ENCODE results near the gene HTRA2.
"Not testable (repeated sequence)": the region's sequence is repeated elsewhere in the genome, so short reads cannot be mapped to it uniquely, and the experiment has no call there.

Gene HTRA2

GRCh38 chr2:74529357-74530238, at the start of gene HTRA2, which contains the start of gene AUP1:
Gene HTRA2 (plus strand): TSS chr2:74529933. CDS start chr2:74530007, 74 bp downstream.
Gene AUP1 (minus strand): TSS chr2:74529706. CDS start chr2:74529629, 77 bp downstream.
- Histone ChIP-seq H3K27me3 (ENCODE audit: insufficient read depth, low read length) (no peaks in the 10 kb centered on the region), H3K4me3 (ENCODE audit: low read length) (peak within 1 kb of the TSS; percentile 82), H3K9me3 (ENCODE audit: low read length) (no peaks in the 10 kb centered on the region), H3K36me3 (ENCODE audit: insufficient read depth, low read length) (peaks cover 48% of the 10 kb centered on the region), H2AFZ (ENCODE audit: low read depth, low read length) (peak within 1 kb of the TSS; percentile 62), H3K4me1 (ENCODE audit: insufficient read depth, low read length) (peaks cover 27% of the 10 kb centered on the region)

- H3K4me3 ChIP-seq (ENCODE audit: low read length): peak overlapping the region; percentile 97
- peaks cover 16% of the 10 kb centered on the region for H3K4me1 ChIP-seq (ENCODE audit: insufficient read depth, low read length)
- H3K27me3 ChIP-seq (ENCODE audit: insufficient read depth, low read length): no peaks in the 10 kb centered on the region
- H3K36me3 ChIP-seq (ENCODE audit: insufficient read depth, low read length): peaks cover 28% of the 10 kb centered on the region
- H3K9me3 ChIP-seq (ENCODE audit: low read length): no peaks in the 10 kb centered on the region
- no peak overlapping the region for H2AFZ ChIP-seq (ENCODE audit: low read depth, low read length)
These were observed 48.3 kb upstream of the HTRA2 start for GRCh38 chr2:74481431-74481830.

GRCh38 chr2:74481961-74482800, 47.6 kb upstream of the HTRA2 start:
- H3K27me3 ChIP-seq (ENCODE audit: insufficient read depth, low read length): no peaks in the 10 kb centered on the region
- no peaks in the 10 kb centered on the region for H3K9me3 ChIP-seq (ENCODE audit: low read length)
- H2AFZ ChIP-seq (ENCODE audit: low read depth, low read length): peak overlapping the region; percentile 93
- H3K4me1 ChIP-seq (ENCODE audit: insufficient read depth, low read length): peaks cover 16% of the 10 kb centered on the region
- H3K36me3 ChIP-seq (ENCODE audit: insufficient read depth, low read length): peaks cover 26% of the 10 kb centered on the region
- H3K4me3 ChIP-seq (ENCODE audit: low read length): peak overlapping the region; percentile 97

- H2AFZ ChIP-seq (ENCODE audit: low read depth, low read length): peak within 1 kb of the TSS; percentile 93
- no peaks in the 10 kb centered on the region for H3K9me3 ChIP-seq (ENCODE audit: low read length)
- H3K36me3 ChIP-seq (ENCODE audit: insufficient read depth, low read length): peaks cover 21% of the 10 kb centered on the region
- H3K27me3 ChIP-seq (ENCODE audit: insufficient read depth, low read length): no peaks in the 10 kb centered on the region
- H3K4me3 ChIP-seq (ENCODE audit: low read length): peak within 1 kb of the TSS; percentile 97
- H3K4me1 ChIP-seq (ENCODE audit: insufficient read depth, low read length): peaks cover 16% of the 10 kb centered on the region
These were observed 46.7 kb upstream of the HTRA2 start, which contains the start of the genes CCDC142 and TTC31 for GRCh38 chr2:74482801-74483674. Gene CCDC142 (minus strand): TSS chr2:74482998. CDS start chr2:74482837, 161 bp downstream. Gene TTC31 (plus strand): TSS chr2:74483081. CDS start chr2:74483096, 15 bp downstream.

GRCh38 chr2:74483675-74484164, 46.0 kb upstream of the HTRA2 start:
- Histone ChIP-seq H3K4me3 (ENCODE audit: low read length) (peak overlapping the region; percentile 97), H3K4me1 (ENCODE audit: insufficient read depth, low read length) (peaks cover 16% of the 10 kb centered on the region), H3K36me3 (ENCODE audit: insufficient read depth, low read length) (peaks cover 21% of the 10 kb centered on the region)
- H2AFZ ChIP-seq (ENCODE audit: low read depth, low read length); H3K27me3 ChIP-seq (ENCODE audit: insufficient read depth, low read length); H3K9me3 ChIP-seq (ENCODE audit: low read length): not testable (repeated sequence)

- H3K9me3 ChIP-seq (ENCODE audit: low read length): no peaks in the 10 kb centered on the region
- H3K36me3 ChIP-seq (ENCODE audit: insufficient read depth, low read length): peaks cover 20% of the 10 kb centered on the region
- H3K27me3 ChIP-seq (ENCODE audit: insufficient read depth, low read length): no peaks in the 10 kb centered on the region
- H3K4me3 ChIP-seq (ENCODE audit: low read length): no peak overlapping the region
- peaks cover 9% of the 10 kb centered on the region for H3K4me1 ChIP-seq (ENCODE audit: insufficient read depth, low read length)
- no peak overlapping the region for H2AFZ ChIP-seq (ENCODE audit: low read depth, low read length)
These were observed 43.6 kb upstream of the HTRA2 start for GRCh38 chr2:74486141-74486540.

- Histone ChIP-seq H3K27me3 (ENCODE audit: insufficient read depth, low read length) (no peaks in the 10 kb centered on the region), H3K4me1 (ENCODE audit: insufficient read depth, low read length) (no peaks in the 10 kb centered on the region), H3K4me3 (ENCODE audit: low read length) (no peak overlapping the region), H3K9me3 (ENCODE audit: low read length) (no peaks in the 10 kb centered on the region), H3K36me3 (ENCODE audit: insufficient read depth, low read length) (peaks cover 44% of the 10 kb centered on the region), H2AFZ (ENCODE audit: low read depth, low read length) (no peak overlapping the region)
These were observed 40.9 kb upstream of the HTRA2 start for GRCh38 chr2:74488643-74489481.

GRCh38 chr2:74489906-74490305, 39.8 kb upstream of the HTRA2 start:
- H3K27me3 ChIP-seq (ENCODE audit: insufficient read depth, low read length): no peaks in the 10 kb centered on the region
- no peak overlapping the region for H2AFZ ChIP-seq (ENCODE audit: low read depth, low read length)
- no peaks in the 10 kb centered on the region for H3K9me3 ChIP-seq (ENCODE audit: low read length)
- H3K4me1 ChIP-seq (ENCODE audit: insufficient read depth, low read length): no peaks in the 10 kb centered on the region
- peaks cover 51% of the 10 kb centered on the region for H3K36me3 ChIP-seq (ENCODE audit: insufficient read depth, low read length)
- no peak overlapping the region for H3K4me3 ChIP-seq (ENCODE audit: low read length)

- no peak overlapping the region for H2AFZ ChIP-seq (ENCODE audit: low read depth, low read length)
- H3K27me3 ChIP-seq (ENCODE audit: insufficient read depth, low read length): peaks cover 8% of the 10 kb centered on the region
- no peaks in the 10 kb centered on the region for H3K4me1 ChIP-seq (ENCODE audit: insufficient read depth, low read length)
- H3K4me3 ChIP-seq (ENCODE audit: low read length): no peak overlapping the region
- H3K36me3 ChIP-seq (ENCODE audit: insufficient read depth, low read length): peaks cover 49% of the 10 kb centered on the region
- no peaks in the 10 kb centered on the region for H3K9me3 ChIP-seq (ENCODE audit: low read length)
These were observed 37.8 kb upstream of the HTRA2 start for GRCh38 chr2:74491648-74492544.

- no peak overlapping the region for H2AFZ ChIP-seq (ENCODE audit: low read depth, low read length)
- peaks cover 49% of the 10 kb centered on the region for H3K36me3 ChIP-seq (ENCODE audit: insufficient read depth, low read length)
- H3K4me1 ChIP-seq (ENCODE audit: insufficient read depth, low read length): peaks cover 10% of the 10 kb centered on the region
- H3K9me3 ChIP-seq (ENCODE audit: low read length): no peaks in the 10 kb centered on the region
- H3K4me3 ChIP-seq (ENCODE audit: low read length): no peak overlapping the region
- peaks cover 25% of the 10 kb centered on the region for H3K27me3 ChIP-seq (ENCODE audit: insufficient read depth, low read length)
These were observed 36.2 kb upstream of the HTRA2 start for GRCh38 chr2:74493546-74493945.

GRCh38 chr2:74495440-74495839, 34.3 kb upstream of the HTRA2 start:
- Histone ChIP-seq H3K4me1 (ENCODE audit: insufficient read depth, low read length) (peaks cover 24% of the 10 kb centered on the region), H3K36me3 (ENCODE audit: insufficient read depth, low read length) (peaks cover 41% of the 10 kb centered on the region), H3K27me3 (ENCODE audit: insufficient read depth, low read length) (peaks cover 44% of the 10 kb centered on the region), H3K9me3 (ENCODE audit: low read length) (no peaks in the 10 kb centered on the region), H2AFZ (ENCODE audit: low read depth, low read length) (no peak overlapping the region), H3K4me3 (ENCODE audit: low read length) (no peak overlapping the region)
